ENCODE measurements around the gene CBR4.
"Not testable (repeated sequence)": the region's sequence is repeated elsewhere in the genome, so short reads cannot be mapped to it uniquely, and the experiment has no call there.

Gene CBR4

GRCh38 chr4:169047956-169048355 is 37.9 kb upstream of the CBR4 start:
- no peaks in the 10 kb centered on the region for H3K9me3 ChIP-seq (ENCODE audit: control insufficient read depth in 2 of 2, low read length in 2 of 2)
- H3K27ac ChIP-seq (ENCODE audit: low read depth in 2 of 2, low read length in 2 of 2): no peak overlapping the region
- no peak overlapping the region for H3K9ac ChIP-seq (ENCODE audit: low read depth in 1 of 2, low read length in 2 of 2)
- no peaks in the 10 kb centered on the region for H3K27me3 ChIP-seq (ENCODE audit: control insufficient read depth in 2 of 2, insufficient read depth in 2 of 2, low read length in 2 of 2)
- no peaks in the 10 kb centered on the region for H3K36me3 ChIP-seq (ENCODE audit: control insufficient read depth in 2 of 2, insufficient read depth in 2 of 2, low read length in 2 of 2)
- H3K4me3 ChIP-seq (ENCODE audit: low read length in 2 of 2): no peak overlapping the region
- no peaks in the 10 kb centered on the region for H3K4me1 ChIP-seq (ENCODE audit: control insufficient read depth in 2 of 2, insufficient read depth in 2 of 2, low read length in 2 of 2)

- Histone ChIP-seq H3K27ac (ENCODE audit: low read depth in 2 of 2, low read length in 2 of 2) (no peak overlapping the region), H3K9me3 (ENCODE audit: control insufficient read depth in 2 of 2, low read length in 2 of 2) (no peaks in the 10 kb centered on the region), H3K4me1 (ENCODE audit: control insufficient read depth in 2 of 2, insufficient read depth in 2 of 2, low read length in 2 of 2) (peaks cover 0 to 2% of the 10 kb centered on the region in 2 donors), H3K27me3 (ENCODE audit: control insufficient read depth in 2 of 2, insufficient read depth in 2 of 2, low read length in 2 of 2) (no peaks in the 10 kb centered on the region), H3K36me3 (ENCODE audit: control insufficient read depth in 2 of 2, insufficient read depth in 2 of 2, low read length in 2 of 2) (no peaks in the 10 kb centered on the region), H3K9ac (ENCODE audit: low read depth in 1 of 2, low read length in 2 of 2) (no peak overlapping the region), H3K4me3 (ENCODE audit: low read length in 2 of 2) (no peak overlapping the region)
Observed at GRCh38 chr4:169045862-169046584, 36.0 kb upstream of the CBR4 start.

GRCh38 chr4:169044714-169045447 is 34.8 kb upstream of the CBR4 start:
- peaks cover 0 to 7% of the 10 kb centered on the region in 2 donors for H3K4me1 ChIP-seq (ENCODE audit: control insufficient read depth in 2 of 2, insufficient read depth in 2 of 2, low read length in 2 of 2)
- no peaks in the 10 kb centered on the region for H3K9me3 ChIP-seq (ENCODE audit: control insufficient read depth in 2 of 2, low read length in 2 of 2)
- no peaks in the 10 kb centered on the region for H3K27me3 ChIP-seq (ENCODE audit: control insufficient read depth in 2 of 2, insufficient read depth in 2 of 2, low read length in 2 of 2)
- H3K36me3 ChIP-seq (ENCODE audit: control insufficient read depth in 2 of 2, insufficient read depth in 2 of 2, low read length in 2 of 2): no peaks in the 10 kb centered on the region
- no peak overlapping the region for H3K27ac ChIP-seq (ENCODE audit: low read depth in 2 of 2, low read length in 2 of 2)
- H3K4me3 ChIP-seq (ENCODE audit: low read length in 2 of 2): no peak overlapping the region
- H3K9ac ChIP-seq (ENCODE audit: low read depth in 1 of 2, low read length in 2 of 2): no peak overlapping the region

- Histone ChIP-seq H3K27me3 (ENCODE audit: control insufficient read depth in 2 of 2, insufficient read depth in 2 of 2, low read length in 2 of 2) (no peaks in the 10 kb centered on the region), H3K4me3 (ENCODE audit: low read length in 2 of 2) (no peak overlapping the region), H3K9me3 (ENCODE audit: control insufficient read depth in 2 of 2, low read length in 2 of 2) (no peaks in the 10 kb centered on the region), H3K4me1 (ENCODE audit: control insufficient read depth in 2 of 2, insufficient read depth in 2 of 2, low read length in 2 of 2) (peaks cover 0 to 11% of the 10 kb centered on the region in 2 donors), H3K36me3 (ENCODE audit: control insufficient read depth in 2 of 2, insufficient read depth in 2 of 2, low read length in 2 of 2) (no peaks in the 10 kb centered on the region), H3K27ac (ENCODE audit: low read depth in 2 of 2, low read length in 2 of 2) (no peak overlapping the region), H3K9ac (ENCODE audit: low read depth in 1 of 2, low read length in 2 of 2) (no peak overlapping the region)
Observed at GRCh38 chr4:169042608-169043007, 32.6 kb upstream of the CBR4 start.

- no peaks in the 10 kb centered on the region for H3K36me3 ChIP-seq (ENCODE audit: control insufficient read depth in 2 of 2, insufficient read depth in 2 of 2, low read length in 2 of 2)
- H3K9ac ChIP-seq (ENCODE audit: low read depth in 1 of 2, low read length in 2 of 2): no peak overlapping the region
- H3K9me3 ChIP-seq (ENCODE audit: control insufficient read depth in 2 of 2, low read length in 2 of 2): no peaks in the 10 kb centered on the region
- no peak overlapping the region for H3K4me3 ChIP-seq (ENCODE audit: low read length in 2 of 2)
- H3K27me3 ChIP-seq (ENCODE audit: control insufficient read depth in 2 of 2, insufficient read depth in 2 of 2, low read length in 2 of 2): no peaks in the 10 kb centered on the region
- H3K27ac ChIP-seq (ENCODE audit: low read depth in 2 of 2, low read length in 2 of 2): no peak overlapping the region
- H3K4me1 ChIP-seq (ENCODE audit: control insufficient read depth in 2 of 2, insufficient read depth in 2 of 2, low read length in 2 of 2): peaks cover 0 to 11% of the 10 kb centered on the region in 2 donors
Observed at GRCh38 chr4:169040559-169041261, 30.7 kb upstream of the CBR4 start.

GRCh38 chr4:169039251-169039954 is 29.3 kb upstream of the CBR4 start:
- H3K4me1 ChIP-seq (ENCODE audit: control insufficient read depth in 2 of 2, insufficient read depth in 2 of 2, low read length in 2 of 2): peaks cover 0 to 11% of the 10 kb centered on the region in 2 donors
- H3K36me3 ChIP-seq (ENCODE audit: control insufficient read depth in 2 of 2, insufficient read depth in 2 of 2, low read length in 2 of 2): no peaks in the 10 kb centered on the region
- no peak overlapping the region for H3K9ac ChIP-seq (ENCODE audit: low read depth in 1 of 2, low read length in 2 of 2)
- H3K4me3 ChIP-seq (ENCODE audit: low read length in 2 of 2): no peak overlapping the region
- H3K27me3 ChIP-seq (ENCODE audit: control insufficient read depth in 2 of 2, insufficient read depth in 2 of 2, low read length in 2 of 2): no peaks in the 10 kb centered on the region
- no peak overlapping the region for H3K27ac ChIP-seq (ENCODE audit: low read depth in 2 of 2, low read length in 2 of 2)
- H3K9me3 ChIP-seq (ENCODE audit: control insufficient read depth in 2 of 2, low read length in 2 of 2): no peaks in the 10 kb centered on the region

- Histone ChIP-seq H3K4me1 (ENCODE audit: control insufficient read depth in 2 of 2, insufficient read depth in 2 of 2, low read length in 2 of 2) (peaks cover 0 to 11% of the 10 kb centered on the region in 2 donors), H3K27me3 (ENCODE audit: control insufficient read depth in 2 of 2, insufficient read depth in 2 of 2, low read length in 2 of 2) (no peaks in the 10 kb centered on the region), H3K9ac (ENCODE audit: low read depth in 1 of 2, low read length in 2 of 2) (no peak overlapping the region), H3K27ac (ENCODE audit: low read depth in 2 of 2, low read length in 2 of 2) (no peak overlapping the region), H3K4me3 (ENCODE audit: low read length in 2 of 2) (no peak overlapping the region), H3K36me3 (ENCODE audit: control insufficient read depth in 2 of 2, insufficient read depth in 2 of 2, low read length in 2 of 2) (no peaks in the 10 kb centered on the region), H3K9me3 (ENCODE audit: control insufficient read depth in 2 of 2, low read length in 2 of 2) (no peaks in the 10 kb centered on the region)
Observed at GRCh38 chr4:169037506-169037905, 27.5 kb upstream of the CBR4 start.

GRCh38 chr4:169035871-169036620 is 26.0 kb upstream of the CBR4 start:
- not testable (repeated sequence) for H3K4me1 ChIP-seq (ENCODE audit: control insufficient read depth in 2 of 2, insufficient read depth in 2 of 2, low read length in 2 of 2); H3K27me3 ChIP-seq (ENCODE audit: control insufficient read depth in 2 of 2, insufficient read depth in 2 of 2, low read length in 2 of 2); H3K9ac ChIP-seq (ENCODE audit: low read depth in 1 of 2, low read length in 2 of 2); H3K27ac ChIP-seq (ENCODE audit: low read depth in 2 of 2, low read length in 2 of 2); H3K36me3 ChIP-seq (ENCODE audit: control insufficient read depth in 2 of 2, insufficient read depth in 2 of 2, low read length in 2 of 2); H3K9me3 ChIP-seq (ENCODE audit: control insufficient read depth in 2 of 2, low read length in 2 of 2)
- H3K4me3 ChIP-seq (ENCODE audit: low read length in 2 of 2): peak overlapping the region in 1 of 2 donors; percentile 23

GRCh38 chr4:169033660-169034059 is 23.6 kb upstream of the CBR4 start:
- Histone ChIP-seq H3K27ac (ENCODE audit: low read depth in 2 of 2, low read length in 2 of 2) (no peak overlapping the region), H3K4me1 (ENCODE audit: control insufficient read depth in 2 of 2, insufficient read depth in 2 of 2, low read length in 2 of 2) (no peaks in the 10 kb centered on the region), H3K36me3 (ENCODE audit: control insufficient read depth in 2 of 2, insufficient read depth in 2 of 2, low read length in 2 of 2) (no peaks in the 10 kb centered on the region), H3K4me3 (ENCODE audit: low read length in 2 of 2) (no peak overlapping the region), H3K27me3 (ENCODE audit: control insufficient read depth in 2 of 2, insufficient read depth in 2 of 2, low read length in 2 of 2) (no peaks in the 10 kb centered on the region), H3K9ac (ENCODE audit: low read depth in 1 of 2, low read length in 2 of 2) (no peak overlapping the region), H3K9me3 (ENCODE audit: control insufficient read depth in 2 of 2, low read length in 2 of 2) (no peaks in the 10 kb centered on the region)

Data from mucosa of rectum (tissue), 2 donors.